Neural progenitor cell (in vitro differentiated cells): Measurements from ENCODE around the gene ZBTB49. TPM values are rescaled to one million over a fixed set of nuclear protein-coding genes. Genes with fewer than 3 reads are reported as not detected.

Experiments used
- DNase-seq: peaks from one replicate; pipeline ENCODE4 v3.0.0-alpha.2; 2016; ENCODE audit warnings: low spot score
- H2AFZ ChIP-seq: fragments of 200-600 bp; sonication (generic); replicated peaks from 2 replicates; pipeline ENCODE4 v1.6.1; 2016; ENCODE audit warnings: antibody characterized with exemption
- H3F3A ChIP-seq: fragments of 200-600 bp; sonication (generic); 2 replicates; pipeline ENCODE4 v1.6.1; 2016; ENCODE audit warnings: antibody characterized with exemption, low read depth
- H3K27ac ChIP-seq: fragments of 200-600 bp; sonication (generic); 2 replicates; pipeline ENCODE4 v1.5.1; 2016; ENCODE audit warnings: mild to moderate bottlenecking
- H3K27me3 ChIP-seq: fragments of 200-600 bp; sonication (generic); 2 replicates; pipeline ENCODE4 v1.6.1; 2016; ENCODE audit warnings: mild to moderate bottlenecking, moderate library complexity
- H3K36me3 ChIP-seq: fragments of 200-600 bp; sonication (generic); 2 replicates; pipeline ENCODE4 v1.5.1; 2016
- H3K4me1 ChIP-seq: fragments of 200-600 bp; sonication (generic); 2 replicates; pipeline ENCODE4 v1.6.1; 2016; ENCODE audit warnings: mixed run types
- H3K4me2 ChIP-seq: fragments of 200-600 bp; sonication (generic); 2 replicates; pipeline ENCODE4 v1.6.1; 2016
- H3K4me3 ChIP-seq: fragments of 200-600 bp; sonication (generic); 2 replicates; pipeline ENCODE4 v1.5.1; 2016
- H3K79me2 ChIP-seq: fragments of 200-600 bp; sonication (generic); 2 replicates; pipeline ENCODE4 v1.6.1; 2016; ENCODE audit warnings: low read depth
- H3K9ac ChIP-seq: fragments of 200-600 bp; sonication (generic); 2 replicates; pipeline ENCODE4 v1.6.1; 2016
- H3K9me3 ChIP-seq: fragments of 200-600 bp; sonication (generic); 2 replicates; pipeline ENCODE4 v1.5.1; 2016; ENCODE audit warnings: low read depth
- H4K20me1 ChIP-seq: fragments of 200-600 bp; sonication (generic); 2 replicates; pipeline ENCODE4 v1.6.1; 2016; ENCODE audit warnings: low read depth
- H3K27ac Mint-ChIP-seq: 3 replicates; pipeline ENCODE4 v1.8.0; 2021; ENCODE audit warnings: mixed read lengths
- H3K27me3 Mint-ChIP-seq: 2 replicates; pipeline ENCODE4 v1.8.0; 2022; ENCODE audit warnings: low read depth, mild to moderate bottlenecking, inconsistent platforms, moderate library complexity, mixed read lengths; ENCODE audit not compliant: insufficient read depth
- H3K36me3 Mint-ChIP-seq: 3 replicates; pipeline ENCODE4 v1.8.0; 2021; ENCODE audit warnings: mixed read lengths
- H3K4me1 Mint-ChIP-seq: 3 replicates; pipeline ENCODE4 v1.8.0; 2021; ENCODE audit warnings: mixed read lengths
- H3K4me3 Mint-ChIP-seq: 3 replicates; pipeline ENCODE4 v1.8.0; 2021; ENCODE audit warnings: mild to moderate bottlenecking, moderate library complexity, mixed read lengths
- H3K9me3 Mint-ChIP-seq: 3 replicates; pipeline ENCODE4 v1.8.0; 2020; ENCODE audit warnings: mixed read lengths
- CTCF ChIP-seq: fragments of 200-600 bp; sonication (generic); IDR thresholded peaks from 2 replicates; pipeline ENCODE4 v1.5.1; 2017; ENCODE audit warnings: antibody characterized with exemption, mild to moderate bottlenecking
- EZH2 ChIP-seq: fragments of 200-600 bp; sonication (generic); IDR thresholded peaks from 2 replicates; pipeline ENCODE4 v1.6.1; 2017; ENCODE audit warnings: antibody characterized with exemption, mild to moderate bottlenecking, moderate library complexity
- EZH2phosphoT487 ChIP-seq: fragments of 200-600 bp; sonication (generic); IDR thresholded peaks from 2 replicates; pipeline ENCODE4 v1.6.1; 2017; ENCODE audit warnings: antibody characterized with exemption
- total RNA-seq: library from RNA; depleted of rRNA; stranded (reverse); fragments of >200 nt; gene quantifications from 2 replicates; pipeline ENCODE4 v1.2.3, GENCODE V29; 2015; ENCODE audit warnings: low replicate concordance

ZBTB49 gene
- total RNA-seq, 1 donor from 2014 or later: 20.2 TPM

- no peak for DNase-seq
- no peaks in the 10 kb centered on the region for H3K9me3 ChIP-seq
- Mint-ChIP-seq H3K27me3 (no peaks in the 10 kb centered on the region), H3K9me3 (no peaks in the 10 kb centered on the region), H3K27ac (no peak overlapping the region), H3K4me3 (no peak overlapping the region), H3K36me3 (peaks cover 8% of the 10 kb centered on the region), H3K4me1 (no peaks in the 10 kb centered on the region)
- no peaks in the 10 kb centered on the region for H3K27me3 ChIP-seq
- H3F3A ChIP-seq: no peaks in the 10 kb centered on the region
- TF ChIP-seq EZH2 (no peak), CTCF (no peak), EZH2phosphoT487 (no peak)
- no peak overlapping the region for H3K9ac ChIP-seq
- H2AFZ ChIP-seq: no peak overlapping the region
- no peak overlapping the region for H3K4me3 ChIP-seq
- no peak overlapping the region for H3K27ac ChIP-seq
- H3K4me2 ChIP-seq: no peak overlapping the region
- no peaks in the 10 kb centered on the region for H4K20me1 ChIP-seq
- no peaks in the 10 kb centered on the region for H3K4me1 ChIP-seq
- no peaks in the 10 kb centered on the region for H3K36me3 ChIP-seq
- H3K79me2 ChIP-seq: no peaks in the 10 kb centered on the region
Observed at GRCh38 chr4:4311193-4311592, 21.1 kb downstream of the ZBTB49 start.

- Mint-ChIP-seq H3K27ac (no peak overlapping the region), H3K36me3 (peaks cover 4% of the 10 kb centered on the region), H3K4me1 (no peaks in the 10 kb centered on the region), H3K9me3 (no peaks in the 10 kb centered on the region), H3K27me3 (no peaks in the 10 kb centered on the region), H3K4me3 (no peak overlapping the region)
- Histone ChIP-seq H3K27ac (peak overlapping the region; percentile 1), H3K36me3 (no peaks in the 10 kb centered on the region), H4K20me1 (no peaks in the 10 kb centered on the region), H3K9me3 (no peaks in the 10 kb centered on the region), H3K4me3 (no peak overlapping the region), H3K4me2 (no peak overlapping the region), H2AFZ (no peak overlapping the region), H3K9ac (peak overlapping the region; percentile 34), H3K27me3 (no peaks in the 10 kb centered on the region), H3F3A (no peaks in the 10 kb centered on the region), H3K4me1 (no peaks in the 10 kb centered on the region), H3K79me2 (no peaks in the 10 kb centered on the region)
- TF ChIP-seq EZH2 (no peak), EZH2phosphoT487 (no peak), CTCF (no peak)
- DNase-seq: peak; percentile 18
Observed at GRCh38 chr4:4315461-4316149, 25.6 kb downstream of the ZBTB49 start.

- no peak overlapping the region for H3K4me3 Mint-ChIP-seq
- no peak overlapping the region for H3K27ac Mint-ChIP-seq
- H4K20me1 ChIP-seq: no peaks in the 10 kb centered on the region
Observed at GRCh38 chr4:4316150-4316495, 26.1 kb downstream of the ZBTB49 start.

More at GRCh38 chr4:4316150-4316495, 26.1 kb downstream of the ZBTB49 start:
- Histone ChIP-seq H3K4me2 (no peak overlapping the region), H3F3A (no peaks in the 10 kb centered on the region), H3K9ac (peak overlapping the region; percentile 34), H3K36me3 (no peaks in the 10 kb centered on the region), H3K27me3 (no peaks in the 10 kb centered on the region), H3K79me2 (no peaks in the 10 kb centered on the region), H3K4me3 (no peak overlapping the region), H3K9me3 (no peaks in the 10 kb centered on the region), H3K4me1 (no peaks in the 10 kb centered on the region), H2AFZ (no peak overlapping the region), H3K27ac (peak overlapping the region; percentile 1)
- H3K9me3 Mint-ChIP-seq: no peaks in the 10 kb centered on the region
- peaks cover 4% of the 10 kb centered on the region for H3K36me3 Mint-ChIP-seq
- TF ChIP-seq CTCF: no peak
- no peak for TF ChIP-seq EZH2phosphoT487
- TF ChIP-seq EZH2: no peak
- no peaks in the 10 kb centered on the region for H3K4me1 Mint-ChIP-seq
- no peaks in the 10 kb centered on the region for H3K27me3 Mint-ChIP-seq
- DNase-seq: no peak
